NCI-H2107 treated with DMSO at 0.1 percent for 48 hours (cell line): ENCODE results near the gene SPHK2.
"Not testable (repeated sequence)": the region's sequence is repeated elsewhere in the genome, so short reads cannot be mapped to it uniquely, and the experiment has no call there.

Experiments used
- DNase-seq: peaks from one replicate; lab custom pipeline; 2025; ENCODE audit not compliant: unreplicated experiment; lab: John Stamatoyannopoulos, UW

SPHK2 gene

GRCh38 chr19:48656840-48657474, 37.7 kb downstream of the SPHK2 start:
- no peak for DNase-seq

- DNase-seq = not testable (repeated sequence)
Observed at GRCh38 chr19:48657828-48658227, 38.5 kb downstream of the SPHK2 start.

- DNase-seq = no peak
Observed at GRCh38 chr19:48658483-48658882, 39.2 kb downstream of the SPHK2 start.

- no peak for DNase-seq
Observed at GRCh38 chr19:48659768-48660167, 40.5 kb downstream of the SPHK2 start.

GRCh38 chr19:48660852-48661710, 41.8 kb downstream of the SPHK2 start:
- DNase-seq = peak; percentile 35

- no peak for DNase-seq
Observed at GRCh38 chr19:48661711-48662090, 42.4 kb downstream of the SPHK2 start.

GRCh38 chr19:48663667-48664066, 44.4 kb downstream of the SPHK2 start:
- DNase-seq = no peak

- DNase-seq = no peak
Observed at GRCh38 chr19:48664476-48664875, 45.2 kb downstream of the SPHK2 start.

GRCh38 chr19:48665786-48666185, 46.5 kb downstream of the SPHK2 start:
- no peak for DNase-seq

GRCh38 chr19:48668332-48668731, 49.0 kb downstream of the SPHK2 start:
- no peak for DNase-seq

- no peak for DNase-seq
Observed at GRCh38 chr19:48668761-48669160, 49.5 kb downstream of the SPHK2 start.

GRCh38 chr19:48669903-48670668, 50.8 kb downstream of the SPHK2 start:
- DNase-seq = no peak

- DNase-seq = no peak
Observed at GRCh38 chr19:48670699-48671445, 51.6 kb downstream of the SPHK2 start.

- no peak for DNase-seq
Observed at GRCh38 chr19:48671446-48671995, 52.2 kb downstream of the SPHK2 start.

GRCh38 chr19:48672994-48673393, 53.7 kb downstream of the SPHK2 start, which contains the start of gene NTN5:
NTN5 (minus strand) TSS chr19:48673017; CDS start chr19:48670986, 2,031 bp downstream.
- DNase-seq = no peak

- no peak for DNase-seq
Observed at GRCh38 chr19:48673436-48674100, 54.3 kb downstream of the SPHK2 start.

GRCh38 chr19:48674216-48674809, 55.0 kb downstream of the SPHK2 start:
- DNase-seq = no peak

GRCh38 chr19:48674921-48675824, 55.9 kb downstream of the SPHK2 start:
- DNase-seq = peak; percentile 55

GRCh38 chr19:48676487-48676886, 57.2 kb downstream of the SPHK2 start:
- no peak for DNase-seq
